Measurements from ENCODE around the gene RHBDL1. TPM values are rescaled to one million over a fixed set of nuclear protein-coding genes. Genes with fewer than 3 reads are reported as not detected.
A peak's percentile ranks its signal among the peaks of the same experiment; 100 is the strongest.

RHBDL1 gene
- total and polyA plus RNA-seq, 9 of the 15 experiments (the other 6 are each of a cell fraction or from before 2014, with no cell fraction given) = 0.03 to 5.6 (median 1.3) TPM; not detected in 1

- TF ChIP-seq ZBTB26 (CRISPR knock-in tag; IDR thresholded peaks at IDR 0.05) (0 out of 2 replicates have a peak, but pooled peaks have one; percentile 49), HIVEP1 (CRISPR knock-in tag; IDR thresholded peaks at IDR 0.05) (no peak), ARNT (IDR thresholded peaks at IDR 0.05) (0 out of 4 replicates have a peak, but pooled peaks of 1 of the 2 experiments have one; percentile 36), GABPB2 (CRISPR knock-in tag; conservative IDR thresholded peaks at IDR 0.05) (no peak), MAFK (IDR thresholded peaks at IDR 0.05; ENCODE audit: low read length) (no peak), KAT2B (IDR thresholded peaks at IDR 0.05; ENCODE audit: low read depth, low read length) (no peak), ZNF140 (CRISPR knock-in tag; IDR thresholded peaks at IDR 0.05) (no peak), DIDO1 (tag; IDR thresholded peaks at IDR 0.05; ENCODE audit: low read depth) (no peak), SIRT6 (IDR thresholded peaks at IDR 0.05; ENCODE audit: low read depth, low read length) (no peak), RBM17 (IDR thresholded peaks at IDR 0.05; ENCODE audit: borderline replicate concordance, low read depth, low read length) (no peak), SOX6 (IDR thresholded peaks at IDR 0.05) (0 out of 2 replicates have a peak, but pooled peaks have one; percentile 19), NFXL1 (CRISPR knock-in tag; IDR thresholded peaks at IDR 0.05) (no peak), GTF2F1 (IDR thresholded peaks at IDR 0.05; ENCODE audit: low read depth, low read length) (no peak), SMARCA5 (IDR thresholded peaks at IDR 0.05) (peak; percentile 99), FOSL1 (tag; conservative IDR thresholded peaks at IDR 0.05) (no peak), CGGBP1 (CRISPR knock-in tag; IDR thresholded peaks at IDR 0.05) (no peak)
These were observed at the start of gene RHBDL1 (continued) for GRCh38 chr16:674968-675883.

Measured in K562 (cell line).